IPS-NIHi11 (cell line): ENCODE measurements around the gene IPO9.
"Not testable (repeated sequence)": the region's sequence is repeated elsewhere in the genome, so short reads cannot be mapped to it uniquely, and the experiment has no call there.

Experiments
- DNase-seq: peaks from one replicate; pipeline ENCODE4 v3.0.0; 2012; ENCODE audit warnings: mixed read lengths, low spot score

The IPO9 gene

DNA sequence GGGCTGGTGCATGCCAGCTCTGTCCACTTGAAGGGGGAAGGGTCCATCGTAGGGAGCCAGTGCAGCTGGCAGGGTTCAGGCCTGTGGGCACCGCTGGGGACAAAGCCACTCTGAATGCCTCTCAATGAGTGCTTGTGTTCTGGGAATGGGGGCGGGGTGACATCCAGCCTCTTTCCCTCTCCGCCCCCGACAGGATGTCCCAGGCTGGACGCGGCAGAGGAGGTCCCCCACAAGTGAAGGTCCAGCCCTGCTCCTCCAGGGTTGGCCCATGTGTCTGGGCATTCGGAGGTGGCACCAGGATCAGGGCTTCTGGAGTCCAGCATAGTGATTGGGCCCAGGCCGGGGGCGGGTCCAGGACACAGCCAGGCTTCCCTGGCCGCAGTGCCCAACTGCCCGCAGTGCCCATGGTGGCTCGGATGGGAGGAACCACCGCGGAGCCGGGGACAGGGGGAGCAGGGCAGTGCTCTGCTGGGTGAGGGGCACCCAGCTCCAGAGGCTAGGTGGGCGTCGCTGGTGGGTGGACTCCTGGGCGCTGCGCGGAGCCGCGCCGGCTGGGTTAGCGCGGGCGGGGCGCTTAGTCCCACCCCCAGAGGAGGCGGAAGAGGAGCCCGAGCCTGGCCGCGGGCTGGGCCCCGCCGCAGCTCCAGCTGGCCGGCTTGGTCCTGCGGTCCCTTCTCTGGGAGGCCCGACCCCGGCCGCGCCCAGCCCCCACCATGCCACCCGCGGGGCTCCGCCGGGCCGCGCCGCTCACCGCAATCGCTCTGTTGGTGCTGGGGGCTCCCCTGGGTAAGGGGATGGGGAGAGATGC is 59.5 kb downstream of the IPO9 start, which contains the start of gene SHISA4:
TSS of gene SHISA4 (plus strand) at position 617 of the 808 bp plus-strand sequence. CDS start at position 714, 97 bp downstream.
- peak; percentile 83 for DNase-seq

- no peak for DNase-seq
Observed at GRCh38 chr1:201889090-201889968, 60.4 kb downstream of the IPO9 start.

DNA sequence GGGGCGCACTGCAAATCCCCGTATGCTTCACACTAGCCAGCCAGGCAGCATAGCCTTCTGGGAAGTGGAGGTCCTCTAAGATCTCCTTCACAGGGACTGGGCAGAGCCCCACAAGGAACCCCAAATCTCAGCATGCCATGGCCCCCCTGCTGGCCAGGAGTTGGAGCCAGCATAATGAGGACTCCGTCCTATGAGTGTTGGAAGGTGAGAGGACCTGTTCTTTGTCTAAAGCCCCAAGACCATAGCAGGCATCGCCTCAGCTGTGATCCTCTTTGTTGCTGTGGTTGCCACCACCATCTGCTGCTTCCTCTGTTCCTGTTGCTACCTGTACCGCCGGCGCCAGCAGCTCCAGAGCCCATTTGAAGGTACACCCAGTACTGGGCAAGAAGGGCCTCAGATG is 61.3 kb downstream of the IPO9 start:
- DNase-seq = no peak

GRCh38 chr1:201890806-201891450 is 62.0 kb downstream of the IPO9 start:
- DNase-seq = no peak

- DNase-seq = no peak
Observed at GRCh38 chr1:201891451-201892045, 62.6 kb downstream of the IPO9 start.

DNA sequence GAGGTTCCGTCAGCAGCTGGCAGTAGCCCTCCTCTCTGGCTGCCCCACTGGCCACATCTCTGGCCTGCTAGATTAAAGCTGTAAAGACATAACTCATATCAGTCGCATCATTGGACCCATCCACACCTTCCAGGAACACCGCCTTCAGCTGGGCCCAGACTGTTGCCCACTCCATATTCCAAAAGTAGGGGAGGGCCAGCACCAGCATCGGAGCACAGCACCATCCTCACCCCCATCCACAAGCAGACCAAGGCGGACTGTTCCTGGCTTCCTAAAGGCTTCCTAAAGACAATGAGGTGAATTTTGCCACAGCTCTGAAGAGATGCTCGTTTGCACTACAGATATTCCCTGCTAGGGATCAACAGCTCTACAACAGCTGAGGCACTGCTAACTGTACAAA is 63.3 kb downstream of the IPO9 start:
- DNase-seq = no peak

GRCh38 chr1:201893431-201893830 is 64.5 kb downstream of the IPO9 start:
- no peak for DNase-seq

DNA sequence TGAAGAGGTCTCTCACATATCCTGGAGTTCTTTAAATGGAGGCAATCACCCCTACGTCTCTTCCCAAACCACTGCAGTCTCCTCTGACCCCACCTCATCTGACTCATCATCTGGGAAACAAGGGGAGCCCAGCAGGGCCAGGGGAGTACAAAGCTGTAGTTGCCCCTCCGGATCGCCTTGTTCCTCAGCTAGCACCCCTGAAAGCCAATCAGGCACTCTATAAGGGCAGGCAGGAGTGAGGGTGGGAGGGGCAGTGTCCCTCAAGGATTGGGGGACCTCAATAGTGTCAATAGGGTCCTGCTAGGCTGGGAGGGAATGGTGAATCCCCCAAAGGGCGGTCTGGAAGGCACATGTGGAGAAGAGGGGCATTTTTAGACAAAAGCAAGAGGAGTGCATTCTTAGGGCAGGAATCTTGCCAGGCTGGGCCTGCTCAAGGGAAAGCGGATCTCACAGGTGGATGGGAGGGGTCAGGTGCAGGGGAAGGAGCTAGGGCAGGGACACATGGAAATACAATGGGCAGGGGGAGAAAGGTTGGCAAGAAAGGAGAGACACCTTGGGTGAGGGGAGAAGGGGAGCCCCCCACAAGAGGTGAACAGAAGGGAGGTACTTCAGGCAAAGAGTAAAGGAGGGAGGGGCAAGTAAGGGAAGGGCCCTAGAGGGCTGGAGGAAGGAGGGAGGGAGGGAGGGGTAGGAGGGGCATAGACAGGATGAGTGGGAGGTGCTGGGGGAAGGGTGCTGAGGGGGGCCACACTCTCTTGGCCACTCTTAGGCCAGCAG is 65.6 kb downstream of the IPO9 start:
- DNase-seq = no peak

DNA sequence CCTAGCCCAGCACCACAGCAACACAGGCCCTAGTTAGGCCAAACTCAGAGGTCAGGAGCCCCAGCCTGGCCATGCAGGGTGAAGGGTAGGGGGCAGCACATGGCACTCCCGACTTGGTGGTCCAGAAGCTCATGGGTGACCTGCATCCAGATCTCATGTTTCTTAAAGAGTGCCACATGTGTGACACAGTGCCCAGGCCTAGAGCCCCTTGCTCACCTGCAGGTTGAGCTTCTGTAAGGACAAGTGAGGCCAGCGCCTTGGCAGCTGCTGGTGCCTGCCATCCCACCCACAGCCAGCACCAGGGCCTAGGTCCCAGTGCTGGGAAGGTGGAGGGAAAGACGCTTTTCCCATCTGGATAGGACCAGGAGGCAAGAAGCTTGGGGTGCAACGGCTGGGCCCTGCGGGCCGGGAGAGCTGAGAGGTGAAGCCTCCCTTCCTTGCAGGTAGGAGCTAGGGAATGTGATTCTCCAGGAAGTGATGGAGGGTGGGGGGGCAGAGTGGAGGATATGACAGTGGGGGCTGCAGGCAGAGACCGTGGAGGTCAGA is 66.2 kb downstream of the IPO9 start:
- no peak for DNase-seq

DNA sequence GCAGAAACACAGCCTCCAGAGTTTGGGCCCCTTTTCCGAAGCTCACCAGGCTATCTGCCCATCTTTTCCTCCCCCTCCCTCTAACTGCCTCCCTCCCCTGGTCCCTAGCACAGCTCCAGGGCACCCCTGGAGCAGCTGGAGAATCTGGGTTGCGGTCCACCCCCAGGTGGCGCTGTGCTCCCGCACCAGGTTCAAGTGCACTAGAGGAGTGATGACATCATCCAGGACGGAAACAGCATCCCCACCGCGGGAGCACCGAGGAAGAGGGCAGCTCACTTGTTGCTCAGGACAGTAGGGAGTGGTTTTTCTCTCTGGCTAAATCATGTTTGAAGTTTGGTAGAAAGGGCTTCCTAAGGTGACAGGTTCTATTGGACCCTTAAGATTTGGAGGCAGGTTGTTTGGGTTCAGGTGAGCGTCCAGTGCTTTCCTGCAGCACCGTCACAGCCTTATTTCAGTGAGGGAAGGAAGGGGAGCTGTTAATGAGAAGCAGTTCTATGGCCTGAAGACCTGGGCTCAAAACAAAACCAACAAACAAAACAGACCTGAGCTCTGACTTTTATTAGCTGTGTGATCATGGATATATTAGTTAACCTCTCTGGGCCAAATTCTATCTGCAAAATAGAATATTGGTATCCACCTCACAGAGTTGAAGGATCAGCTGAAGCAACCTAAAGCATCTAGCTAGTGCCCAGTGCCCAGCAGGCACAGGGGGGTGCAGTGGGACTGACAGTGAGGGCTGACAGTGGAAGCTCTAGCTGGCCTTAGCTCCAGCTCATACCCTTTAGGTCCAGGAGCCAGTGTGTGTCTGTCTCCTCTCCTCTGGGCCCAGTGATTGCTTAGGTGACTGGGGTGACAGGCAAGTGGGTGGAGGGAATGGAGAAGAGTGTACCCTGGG is 67.2 kb downstream of the IPO9 start:
- peak; percentile 90 for DNase-seq

GRCh38 chr1:201896951-201897391 is 68.0 kb downstream of the IPO9 start:
- no peak for DNase-seq

GRCh38 chr1:201898240-201898894 is 69.4 kb downstream of the IPO9 start:
- DNase-seq = no peak

DNA sequence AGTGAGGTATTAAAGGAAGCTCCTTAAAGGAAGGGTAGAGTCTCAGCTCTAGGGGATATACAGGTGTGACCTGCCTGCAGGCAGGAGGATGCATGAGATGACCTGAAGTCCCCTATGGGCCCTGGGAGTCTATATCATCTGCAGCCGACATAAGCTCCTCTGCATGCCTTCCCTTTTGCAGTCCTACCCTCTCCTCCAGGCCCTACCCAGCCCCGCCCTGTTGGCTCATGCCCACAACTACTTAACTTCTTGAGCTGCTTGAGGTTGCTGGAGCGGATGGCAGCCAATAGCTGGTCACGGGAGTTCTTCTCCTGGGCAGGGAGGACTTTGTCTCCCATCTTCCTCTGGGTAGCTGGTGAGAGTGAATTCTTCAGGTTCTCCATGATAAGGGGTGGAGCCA is 70.0 kb downstream of the IPO9 start:
- no peak for DNase-seq

DNA sequence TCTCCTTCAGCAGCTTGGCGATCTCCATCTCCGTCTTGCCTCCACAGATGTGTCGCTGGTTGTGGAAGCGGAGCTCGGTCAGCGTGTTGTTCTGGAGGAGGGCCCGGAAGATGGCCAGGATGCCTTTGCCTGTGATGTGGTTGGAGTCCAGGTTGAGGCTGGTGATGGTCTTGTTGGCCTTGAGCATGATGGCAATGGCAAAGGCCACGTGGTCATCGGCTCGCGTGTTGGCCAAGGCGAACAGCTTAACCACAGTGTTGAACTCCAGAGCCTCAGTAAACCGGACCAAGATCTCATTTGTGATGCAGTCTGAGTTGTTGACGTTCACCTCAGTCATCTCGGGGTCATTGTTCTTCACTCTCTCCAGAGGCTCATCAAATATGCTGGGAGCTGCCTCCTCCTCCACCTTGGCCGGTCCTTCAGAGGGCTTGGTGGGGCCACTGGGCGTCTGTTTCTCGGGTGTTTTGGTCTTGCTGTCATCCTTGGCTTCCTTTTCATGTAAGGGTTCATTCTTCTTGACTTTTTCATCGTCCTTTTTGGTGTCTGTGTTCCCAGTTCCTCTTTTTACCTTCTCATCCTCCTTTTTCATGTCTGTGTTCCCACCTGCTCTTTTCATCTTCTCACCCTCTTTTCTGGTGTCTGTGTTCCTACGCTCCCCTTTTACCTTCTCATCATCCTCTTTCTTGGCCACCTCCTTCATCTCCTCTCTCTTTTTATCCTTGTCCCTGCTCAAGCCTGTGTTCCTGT is 70.9 kb downstream of the IPO9 start:
- no peak for DNase-seq

DNA sequence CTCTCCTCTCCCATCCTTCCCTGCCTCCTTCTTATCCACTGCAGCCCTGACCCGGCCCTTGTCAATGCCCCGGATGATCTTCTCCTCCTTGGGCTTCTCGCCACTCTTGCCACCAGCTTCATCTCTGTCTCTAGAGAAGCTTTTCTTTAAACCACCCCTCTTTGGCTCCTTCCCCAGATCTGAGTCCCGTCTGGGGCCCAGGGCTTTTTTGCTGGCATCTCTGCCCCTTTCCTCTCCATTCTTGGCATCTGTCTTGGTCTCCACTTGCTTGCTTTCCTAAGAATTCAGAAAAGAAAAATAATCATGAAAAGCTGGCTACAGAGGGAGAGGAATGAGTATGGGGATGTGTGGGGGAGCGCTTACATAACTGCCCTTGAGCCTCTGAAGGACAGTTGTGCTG is 71.5 kb downstream of the IPO9 start:
- DNase-seq = no peak

- not testable (repeated sequence) for DNase-seq
Observed at GRCh38 chr1:201901036-201901435, 72.1 kb downstream of the IPO9 start.

- DNase-seq = no peak
Observed at GRCh38 chr1:201902198-201902597, 73.2 kb downstream of the IPO9 start.

GRCh38 chr1:201903135-201903534 is 74.2 kb downstream of the IPO9 start:
- no peak for DNase-seq

GRCh38 chr1:201904579-201904978 is 75.6 kb downstream of the IPO9 start:
- peak; percentile 82 for DNase-seq
